Renal cortex interstitium (tissue), 11 donors: ENCODE results near the gene INPP5K. TPM values are rescaled to one million over a fixed set of nuclear protein-coding genes. Genes with fewer than 3 reads are reported as not detected.

Experiments used
- DNase-seq, 11 donors: peaks; one replicate each; pipeline ENCODE4 v3.0.0-alpha.2; 2013; ENCODE audit warnings: low read depth in 9 of 11, low spot score in 4 of 11; ENCODE audit errors: extremely low read depth in 1 of 11
- polyA plus RNA-seq, 3 donors: library from polyadenylated mRNA; unstranded; fragments of 120-200 nt; gene quantifications; one replicate each; pipeline ENCODE4 v1.2.1, GENCODE V29; 2013; ENCODE audit not compliant: insufficient read length in 3 of 3

The INPP5K gene
- polyA plus RNA-seq, 3 donors = 17.3 to 25.1 (median 19.1) TPM

DNA sequence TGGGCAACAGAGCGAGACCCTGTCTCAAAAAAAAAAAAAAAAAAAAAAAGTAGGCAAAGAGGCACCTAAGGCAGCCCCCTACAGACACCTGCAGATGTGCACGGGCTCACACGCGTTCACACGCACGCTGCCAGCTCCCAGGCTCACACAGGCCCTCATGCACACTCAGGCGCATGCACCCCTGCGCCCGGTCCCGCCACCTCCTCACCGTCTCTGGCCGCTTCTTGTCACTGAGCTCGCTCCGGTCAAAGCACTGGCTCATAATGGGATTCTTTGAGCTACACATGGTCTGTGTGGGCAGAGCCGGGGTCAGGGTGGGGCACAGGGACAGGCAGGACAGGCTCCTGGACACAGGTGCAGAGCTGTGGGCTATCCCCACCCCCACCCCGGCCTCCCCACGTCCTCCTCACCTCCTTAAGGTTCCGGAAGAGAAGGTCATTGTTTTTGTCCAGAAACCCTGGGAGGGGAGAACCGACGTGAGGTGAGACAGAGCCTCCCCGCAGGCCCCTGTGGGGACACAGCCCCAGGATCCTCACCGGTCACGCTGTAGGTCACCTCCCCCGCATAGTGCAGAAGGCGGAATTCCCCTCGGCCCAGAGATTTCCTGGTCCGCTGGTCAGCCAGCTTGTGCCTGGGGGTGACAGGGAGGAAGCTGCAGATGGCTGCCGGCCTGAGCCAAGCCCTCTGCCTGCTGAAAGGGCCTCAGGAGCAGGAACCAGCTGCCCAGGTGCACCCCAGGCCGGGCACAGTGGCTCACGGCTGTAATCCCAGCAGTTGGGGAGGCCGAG, 41.8 kb downstream of the INPP5K start:
- no peak for DNase-seq

DNA sequence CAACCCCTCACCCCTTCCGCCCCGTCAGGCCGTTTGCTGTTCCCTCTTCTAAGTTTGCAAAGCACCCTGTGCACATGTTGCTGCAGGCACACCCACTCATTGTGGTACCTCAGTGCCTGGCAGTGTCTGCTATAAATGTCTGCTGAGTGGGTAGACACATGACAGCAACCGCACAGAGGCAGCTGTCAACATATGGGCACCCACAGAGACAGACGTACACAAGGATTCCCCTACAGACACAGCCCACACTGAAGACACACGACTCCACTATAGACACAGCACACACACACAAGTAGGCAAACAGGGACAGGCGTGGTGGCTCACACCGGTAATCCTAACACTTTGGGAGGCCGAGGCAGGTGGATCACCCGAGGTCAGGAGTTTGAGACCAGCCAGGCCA, 42.6 kb downstream of the INPP5K start:
- DNase-seq = no peak

DNA sequence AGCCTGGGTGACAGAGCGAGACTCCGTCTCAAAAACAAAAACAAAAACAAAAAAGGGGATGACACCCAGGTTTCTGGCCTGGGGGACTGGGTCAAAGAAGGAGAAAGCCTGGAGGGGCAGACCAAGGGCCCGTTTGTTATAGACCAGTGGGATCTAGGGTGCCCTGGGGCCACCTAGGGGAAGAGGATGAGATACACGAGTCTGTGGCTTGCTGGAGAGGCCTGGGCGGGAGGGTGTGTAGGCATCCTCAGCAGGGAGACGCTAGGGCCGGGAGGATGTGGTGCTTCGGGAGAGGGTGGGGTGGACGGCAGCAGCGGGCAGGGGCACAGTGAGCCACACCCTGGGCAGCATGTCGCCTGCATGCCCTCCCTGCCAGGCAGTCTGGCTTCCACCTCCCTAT, 43.2 kb downstream of the INPP5K start:
- DNase-seq = no peak

DNA sequence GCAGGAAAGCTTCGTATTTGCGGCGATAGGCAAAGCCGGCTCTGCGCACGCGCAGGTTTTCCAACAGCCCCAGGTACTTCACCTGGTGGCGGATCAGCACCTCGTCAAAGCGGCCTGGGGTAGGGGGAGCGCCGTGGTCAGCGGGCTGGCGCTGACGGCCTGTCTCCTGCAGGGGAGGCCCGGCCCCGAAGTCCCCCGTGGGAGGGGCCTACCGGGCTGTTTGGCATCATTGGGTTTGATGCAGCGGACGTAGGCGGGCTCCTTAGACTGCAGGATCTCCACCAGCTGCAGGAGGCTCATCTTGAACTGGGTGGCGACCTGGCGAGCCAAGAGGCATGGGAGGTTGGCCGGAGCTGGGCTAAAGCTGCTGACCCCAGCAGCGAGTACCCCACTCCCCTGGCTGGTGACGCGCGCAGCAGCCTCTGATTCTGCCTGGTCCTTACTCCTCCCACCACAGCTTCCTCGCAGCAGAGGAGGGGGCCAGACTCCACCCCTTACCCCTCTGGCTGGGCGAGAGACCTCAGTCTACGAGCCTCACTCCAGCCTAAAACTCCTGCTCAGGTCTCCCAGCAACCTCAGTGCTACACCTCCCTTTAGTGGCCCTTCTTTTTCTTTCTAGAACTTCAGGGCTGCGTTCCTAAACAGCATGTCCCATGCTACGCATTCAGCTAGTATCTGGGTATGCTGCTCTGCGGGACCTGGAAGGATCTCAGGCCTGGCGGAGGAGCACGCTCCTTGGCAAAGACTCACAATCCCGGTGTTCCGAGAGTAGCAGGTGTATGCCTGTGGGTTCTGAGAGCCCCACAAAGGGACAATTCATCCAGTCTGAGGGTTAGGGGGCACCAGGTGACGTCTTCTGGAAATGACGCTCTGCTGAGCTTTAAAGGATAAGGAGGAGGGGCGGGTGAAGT, 44.2 kb downstream of the INPP5K start:
- DNase-seq = no peak

DNA sequence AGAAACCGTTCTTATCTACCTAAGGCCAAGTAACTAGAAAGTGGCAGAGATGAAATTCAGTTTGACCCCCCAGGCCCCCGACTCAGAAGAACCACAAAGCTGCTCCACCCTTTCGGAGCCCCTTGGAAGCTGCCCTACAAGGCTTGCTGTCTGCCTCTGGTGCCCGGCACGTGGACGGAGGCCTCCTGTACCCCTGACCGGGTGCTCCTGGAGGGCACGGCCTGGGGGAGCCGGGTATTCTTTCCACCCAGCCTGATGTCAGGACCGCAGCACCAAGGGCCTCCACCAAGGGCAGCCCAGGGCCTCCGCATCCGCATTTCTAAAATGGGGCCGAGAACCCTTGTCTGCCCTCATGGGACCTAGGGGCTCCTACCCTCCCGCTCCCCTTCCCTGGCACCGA, 44.9 kb downstream of the INPP5K start:
- DNase-seq = no peak

DNA sequence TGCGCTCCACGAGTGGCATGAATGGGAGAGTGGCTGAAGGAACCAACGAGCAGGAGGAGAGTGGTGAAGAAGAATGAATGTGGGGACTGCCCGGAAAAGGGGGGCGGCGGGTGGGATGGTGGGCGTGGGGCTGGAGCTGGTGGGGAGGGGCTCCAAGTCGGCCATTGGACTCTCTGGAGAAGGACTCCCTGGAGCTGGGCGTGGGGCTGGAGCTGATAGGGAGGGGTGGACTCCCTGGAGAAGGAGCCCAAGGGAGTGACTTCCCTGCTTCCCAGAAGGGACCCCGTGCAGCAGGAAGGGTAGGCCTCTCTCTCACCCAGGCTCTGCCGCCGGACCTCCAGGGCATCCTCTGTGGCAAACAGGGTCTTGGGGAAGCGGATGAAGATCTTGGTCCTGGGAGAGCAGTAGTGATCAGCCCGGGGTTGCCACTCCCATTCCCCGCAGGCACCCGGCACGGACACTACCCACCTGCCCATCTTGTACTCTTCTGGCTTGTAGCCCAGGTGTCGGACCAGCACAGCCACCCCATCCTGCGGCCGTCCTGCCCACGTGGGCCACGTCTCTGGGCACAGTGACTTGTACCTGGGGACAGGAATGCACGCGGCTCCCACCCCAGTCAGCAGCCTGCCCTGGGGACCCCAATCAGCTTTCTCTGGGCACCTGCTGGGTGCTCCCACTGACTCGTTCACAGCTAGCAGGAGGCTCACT, 45.5 kb downstream of the INPP5K start:
- DNase-seq = no peak

DNA sequence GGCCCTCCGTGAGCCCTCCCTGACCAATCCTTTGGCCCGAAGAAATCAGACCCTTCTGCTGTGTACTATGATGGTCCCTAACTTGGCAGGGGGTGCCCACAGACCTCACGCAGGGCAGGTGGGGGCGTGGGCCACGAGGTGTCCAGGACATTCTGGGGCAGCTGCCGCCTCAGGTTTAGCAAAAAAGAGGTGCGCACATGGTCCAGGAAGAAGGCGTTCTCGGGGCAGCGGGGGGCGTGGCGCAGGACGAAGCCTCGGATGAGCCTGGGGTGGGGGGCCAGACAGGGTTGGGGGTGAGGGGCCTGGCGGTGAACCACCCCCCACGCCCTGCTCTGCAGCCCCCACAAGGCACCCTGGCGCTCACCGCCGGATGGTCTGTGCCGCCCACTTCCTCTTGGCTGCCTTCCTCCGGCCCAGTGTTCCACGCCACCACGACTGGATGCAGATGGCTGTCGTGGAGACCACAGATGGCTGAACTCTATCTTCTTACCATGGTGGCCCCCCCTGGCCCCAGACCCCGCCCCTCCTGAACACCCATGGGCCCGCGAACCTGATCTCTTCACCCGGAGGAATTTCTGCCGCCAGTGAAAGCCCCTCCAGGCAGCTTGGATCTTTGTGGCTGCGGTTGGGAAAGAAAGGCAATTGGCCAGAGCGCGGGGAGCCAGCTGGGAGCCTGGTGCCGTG, 46.2 kb downstream of the INPP5K start:
- no peak for DNase-seq

DNA sequence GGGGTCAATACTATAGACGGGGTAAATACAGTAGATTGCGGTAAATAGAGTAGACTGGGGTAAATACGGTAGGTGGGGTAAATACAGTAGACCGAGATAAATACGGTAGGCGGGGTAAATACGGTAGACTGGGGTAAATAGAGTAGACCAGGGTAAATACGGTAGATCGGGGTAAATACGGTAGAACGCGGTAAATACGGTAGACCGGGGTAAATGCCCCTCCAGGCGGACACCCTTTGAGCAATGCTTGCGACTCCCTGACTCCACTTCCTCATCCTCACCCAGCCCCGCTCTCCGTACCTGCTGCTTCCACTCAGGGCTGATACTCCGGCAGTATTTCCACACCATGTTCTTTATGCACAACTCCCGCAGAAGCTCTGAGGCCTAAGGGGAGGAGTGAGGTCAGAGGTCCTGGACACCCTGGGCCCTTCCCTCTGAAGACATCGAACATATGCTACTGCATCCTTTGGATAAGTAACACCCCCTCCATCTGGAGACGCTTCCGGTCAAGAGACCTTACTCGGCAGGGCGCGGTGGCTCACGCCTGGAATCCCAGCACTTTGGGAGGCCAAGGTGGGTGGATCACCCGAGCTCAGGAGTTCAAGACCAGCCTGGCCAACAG, 47.1 kb downstream of the INPP5K start:
- DNase-seq = no peak

DNA sequence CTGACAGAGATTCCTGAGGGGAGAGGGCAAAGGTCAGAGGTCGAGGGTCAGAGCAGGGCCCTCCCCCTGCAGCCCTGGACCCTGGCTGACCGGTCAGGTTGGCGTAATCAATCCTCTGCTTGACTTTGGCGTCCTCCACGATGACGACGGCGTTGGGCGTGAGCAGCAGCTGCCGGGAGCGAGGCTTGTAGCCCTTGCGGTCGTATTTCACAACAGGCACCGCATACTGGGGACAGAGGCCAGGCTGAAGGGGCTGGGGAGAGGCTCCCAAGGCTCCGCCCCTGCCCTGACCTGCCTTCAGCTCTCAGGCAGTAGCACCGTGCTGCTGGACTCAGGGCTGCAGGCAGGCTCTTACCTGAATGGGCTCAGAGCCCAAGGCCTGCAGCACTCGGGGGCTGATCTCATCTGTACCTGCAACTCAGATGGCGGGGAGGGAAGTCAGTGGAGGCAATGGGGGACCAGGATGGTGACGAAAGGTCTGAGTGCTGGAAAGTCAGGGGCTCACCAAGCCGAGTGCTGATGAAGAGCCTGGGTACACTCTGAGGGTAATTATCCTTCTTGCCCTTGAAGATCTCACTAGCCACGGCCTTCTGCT, 48.4 kb downstream of the INPP5K start:
- DNase-seq = no peak

DNA sequence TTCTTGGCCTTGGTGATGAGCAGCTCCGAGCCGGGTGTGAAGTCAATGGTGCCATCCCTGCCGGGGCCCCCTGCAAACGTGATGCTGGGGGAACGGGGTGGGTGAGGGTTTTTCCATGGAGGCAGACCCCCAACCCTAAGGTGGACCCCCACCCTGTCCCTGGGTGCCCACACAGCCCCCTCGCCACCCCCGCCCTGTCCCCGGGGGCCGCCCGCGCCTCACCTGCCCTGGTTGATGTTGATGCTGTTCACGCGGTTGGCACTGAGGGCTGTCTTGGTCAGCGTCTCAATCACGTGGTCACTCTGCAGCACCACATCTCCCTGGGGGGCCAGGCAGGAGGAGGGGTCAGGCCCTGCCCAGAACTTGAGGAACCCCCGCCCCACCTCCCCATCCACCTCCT, 49.2 kb downstream of the INPP5K start:
- no peak for DNase-seq

DNA sequence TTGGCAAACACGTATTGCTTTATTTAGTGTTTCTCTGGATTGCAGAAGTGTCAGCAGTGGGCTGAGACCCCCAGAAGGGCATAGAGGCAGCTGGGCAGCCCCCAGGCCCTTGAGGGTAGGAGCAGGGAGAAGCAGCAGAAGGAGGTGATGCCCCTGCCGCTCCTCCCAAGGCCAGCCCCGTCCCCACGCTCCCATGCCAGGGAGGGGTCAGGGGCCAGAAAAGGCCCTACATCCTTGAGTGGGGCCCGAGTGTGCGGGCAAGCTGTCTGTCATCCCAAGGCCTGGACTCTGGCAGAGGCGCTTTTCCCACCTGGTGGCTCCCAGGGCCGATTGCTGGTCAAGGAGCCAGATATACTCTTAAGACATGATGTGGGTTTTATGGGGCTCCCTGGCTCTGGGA, 52.2 kb downstream of the INPP5K start:
- no peak for DNase-seq

DNA sequence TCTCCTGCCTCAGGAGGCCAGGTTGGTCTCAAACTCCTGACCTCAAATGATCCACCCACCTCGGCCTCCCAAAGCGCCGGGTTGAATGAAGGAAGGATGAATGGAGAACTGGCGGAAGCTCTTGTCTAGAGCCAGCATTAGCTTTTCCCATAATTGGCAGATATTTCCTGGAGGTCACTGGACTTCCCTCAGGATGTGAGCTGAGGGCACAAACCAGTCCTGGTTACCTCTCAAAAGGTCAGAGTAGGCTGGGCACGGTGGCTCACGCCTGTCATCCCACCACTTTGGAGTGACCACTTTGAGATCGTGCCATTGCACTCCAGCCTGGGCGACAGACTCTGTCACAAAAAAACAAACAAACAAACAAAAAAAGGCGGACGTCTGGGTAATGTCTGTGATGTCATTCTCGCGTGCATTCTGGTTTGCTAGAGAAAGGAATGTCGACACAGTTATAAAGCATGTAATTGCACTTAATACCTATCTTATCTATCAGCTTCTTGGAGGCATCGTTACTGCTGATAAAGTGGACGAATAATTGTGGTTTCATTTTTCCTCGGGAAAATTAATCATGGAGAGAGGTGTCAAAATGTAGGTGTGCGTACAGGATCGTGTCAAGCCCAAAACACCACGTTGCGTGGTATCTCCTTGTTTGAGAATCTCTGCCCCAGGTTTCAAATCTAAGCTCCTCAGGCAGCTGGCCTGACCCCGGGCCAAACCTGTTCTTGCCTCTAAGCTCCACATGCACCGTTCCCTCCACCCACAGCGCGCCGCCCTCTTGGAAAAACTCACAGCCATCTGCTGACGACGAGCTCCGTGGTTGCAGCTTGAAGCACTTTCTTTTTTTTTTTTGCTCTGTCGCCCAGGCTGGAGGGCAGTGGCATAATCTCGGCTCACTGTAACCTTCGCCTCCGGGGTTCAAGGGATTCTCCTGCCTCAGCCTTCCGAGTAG, 54.0 kb downstream of the INPP5K start:
- no peak for DNase-seq

DNA sequence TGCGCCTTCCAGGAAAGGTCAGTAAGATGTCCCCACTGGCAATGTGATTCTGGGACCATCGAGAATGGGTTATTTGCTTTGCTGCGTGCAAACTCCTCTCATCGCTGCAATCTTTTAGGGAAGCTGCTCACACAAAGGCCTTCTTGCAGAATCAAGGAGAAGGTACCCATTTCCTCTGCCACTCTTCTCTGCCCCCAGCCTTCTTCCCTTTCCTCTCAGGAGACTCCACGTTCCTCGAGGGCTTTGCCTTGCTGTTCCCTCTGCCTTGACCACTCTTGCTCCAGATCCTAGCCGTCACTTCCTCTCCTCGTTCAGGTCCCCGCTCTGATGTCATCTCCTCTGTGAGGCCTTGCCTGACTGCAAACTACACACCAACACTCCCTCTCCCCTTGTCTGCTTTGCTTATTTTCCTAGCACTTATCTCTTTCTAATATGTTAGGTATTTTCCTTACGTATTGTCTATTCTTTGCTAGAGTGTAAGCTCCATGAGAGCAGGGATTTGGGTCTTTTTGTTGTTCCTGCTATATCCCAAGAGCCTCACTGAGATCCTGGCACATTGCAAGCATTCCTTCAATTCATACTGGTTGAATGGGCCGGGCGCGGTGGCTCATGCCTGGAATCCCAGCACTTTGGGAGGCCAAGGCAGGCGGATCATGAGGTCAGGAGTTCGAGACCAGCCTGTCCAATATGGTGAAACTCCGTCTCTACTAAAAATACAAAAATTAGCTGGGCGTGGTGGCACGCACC, 55.0 kb downstream of the INPP5K start:
- DNase-seq = no peak

DNA sequence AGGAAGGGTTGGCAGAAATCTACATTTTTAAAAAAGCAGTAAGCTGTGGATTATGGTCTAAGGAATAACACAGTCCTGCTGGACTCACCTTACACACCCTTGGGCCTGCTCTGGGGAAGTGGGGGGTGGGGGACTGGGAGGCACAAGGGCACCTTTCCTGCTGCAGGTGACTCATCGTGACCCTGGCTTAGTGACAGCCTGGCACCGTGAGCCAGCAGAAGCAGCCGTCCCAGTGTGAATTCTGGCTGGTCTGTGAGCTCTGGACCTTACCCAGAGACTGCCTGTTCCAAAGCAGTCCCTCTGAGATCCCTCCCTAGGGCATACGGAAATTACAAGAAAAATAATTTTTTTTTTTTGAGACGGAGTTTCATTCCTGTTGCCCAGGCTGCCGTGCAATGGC, 56.2 kb downstream of the INPP5K start:
- DNase-seq = no peak

DNA sequence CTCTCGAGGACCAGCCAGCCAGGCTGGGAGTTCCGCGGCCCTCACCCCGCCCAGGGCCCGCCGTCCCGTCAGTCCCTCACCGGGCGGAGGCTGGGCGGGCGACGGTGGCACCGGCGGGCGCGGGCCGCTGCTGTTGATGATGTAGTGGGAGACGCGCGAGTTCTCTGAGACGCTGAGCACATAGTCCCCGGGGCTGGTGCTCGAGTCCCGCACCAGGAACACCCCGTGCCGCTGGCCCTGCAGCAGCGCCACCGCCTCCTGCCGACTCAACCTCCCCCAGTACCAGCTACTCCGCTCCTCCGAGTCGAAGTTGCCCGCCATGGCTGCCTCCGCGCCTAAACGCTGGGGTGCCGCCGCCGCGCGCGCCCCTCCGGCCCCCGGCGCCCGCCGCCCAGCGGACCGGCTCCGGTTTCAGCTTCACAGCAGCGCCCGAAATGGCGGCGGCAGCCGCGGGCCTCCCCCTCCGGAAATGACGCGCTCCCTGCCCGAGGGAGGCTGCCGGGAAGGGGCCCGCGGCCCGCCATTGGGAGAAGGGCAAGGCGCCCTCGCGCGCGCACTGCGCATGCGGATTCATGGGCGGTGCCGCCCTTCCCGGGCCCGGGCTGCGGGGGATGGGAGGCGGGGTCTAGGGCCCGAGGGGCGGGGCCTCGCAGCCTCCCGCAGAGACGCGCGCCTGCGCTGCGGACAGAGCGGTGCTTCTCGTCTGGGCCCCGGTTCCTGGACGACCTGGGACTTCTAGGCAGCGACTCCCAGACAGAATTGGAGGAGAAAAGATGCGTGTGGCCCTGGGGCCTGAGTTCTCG, 60.4 kb downstream of the INPP5K start, which contains the start of gene CRK:
CRK (minus strand) TSS at position 436 of the 803 bp plus-strand sequence; CDS start at position 321, 115 bp downstream.
- peak; percentile 89 to 97 (median 95) for DNase-seq
